GM23338 (cell line): ENCODE data around the gene SLC51A. TPM values are rescaled to one million over a fixed set of nuclear protein-coding genes. Genes with fewer than 3 reads are reported as not detected.

Experiments used
- polyA plus RNA-seq: library from polyadenylated mRNA; unstranded; fragments of >200 nt; fragmentation: Nextera tagmentation; extraction: Ambion mirVana; gene quantifications from 2 replicates; pipeline ENCODE4 v1.2.1, GENCODE V29; 2016
- small RNA-seq: library from RNA; depleted of rRNA; stranded (forward); fragments of <200 nt; gene quantifications from one replicate; pipeline ENCODE3, GENCODE V24; 2014; ENCODE audit warnings: low replicate concordance
- total RNA-seq: library from RNA; depleted of rRNA; stranded (reverse); fragments of >200 nt; shearing (Covaris generic); gene quantifications from 2 replicates; pipeline ENCODE4 v1.2.3, GENCODE V29; 2014; rRNA removed

Gene SLC51A
- total and polyA plus RNA-seq, 2 experiments from 2014 or later: 4.0 to 6.7 TPM

Small RNAs within 50 kb of the gene (small RNA-seq; reads per million reads assigned to genes)
- gene RF00019: not detected

Other genes starting within 250 kb of the SLC51A start
- 179 and 187 TPM in 2 replicates for gene TFRC, start 134.4 kb upstream of the SLC51A start, total RNA-seq
- gene TFRC, start 134.4 kb upstream of the SLC51A start, polyA plus RNA-seq: 29.3 and 35.5 TPM in 2 replicates
- gene ZDHHC19, start 5.1 kb upstream of the SLC51A start, total RNA-seq: 1.3 TPM in 1 of 2 replicates, not detected in the other
- 15.4 and 15.7 TPM in 2 replicates for gene ZDHHC19, start 5.1 kb upstream of the SLC51A start, polyA plus RNA-seq
- gene PCYT1A, start 71.2 kb downstream of the SLC51A start, total RNA-seq: 27.0 and 35.8 TPM in 2 replicates
- gene PCYT1A, start 71.2 kb downstream of the SLC51A start, polyA plus RNA-seq: 11.3 and 11.6 TPM in 2 replicates
- 7.7 and 11.3 TPM in 2 replicates for gene DYNLT2B, start 101.7 kb downstream of the SLC51A start, total RNA-seq
- gene DYNLT2B, start 101.7 kb downstream of the SLC51A start, polyA plus RNA-seq: 36.7 and 42.7 TPM in 2 replicates
- not detected in 2 replicates for gene TM4SF19, start 121.9 kb downstream of the SLC51A start, total RNA-seq
- gene TM4SF19, start 121.9 kb downstream of the SLC51A start, polyA plus RNA-seq: 0.16 TPM in 1 of 2 replicates, not detected in the other
- gene UBXN7, start 215.9 kb downstream of the SLC51A start, total RNA-seq: 45.2 and 46.2 TPM in 2 replicates
- 27.6 and 37.9 TPM in 2 replicates for gene UBXN7, start 215.9 kb downstream of the SLC51A start, polyA plus RNA-seq